Stimulated activated CD4-positive, alpha-beta T cell treated with anti-CD3 and anti-CD28 coated beads, Interleukin-15, amount 100 ng/mL, for 1 hour (primary cell): ENCODE results near the gene FRMD4A.
"Not testable (repeated sequence)": the region's sequence is repeated elsewhere in the genome, so short reads cannot be mapped to it uniquely, and the experiment has no call there.

ENCODE experiments used
- DNase-seq, 2 donors: peaks; one replicate each; pipeline ENCODE4 v3.0.0-alpha.2; 2020; ENCODE audit warnings: low read depth in 1 of 2, low spot score in 1 of 2

The FRMD4A gene

GRCh38 chr10:14063531-14064285 is 267.0 kb downstream of the FRMD4A start:
- no peak for DNase-seq

GRCh38 chr10:14062528-14063260 is 268.0 kb downstream of the FRMD4A start:
- DNase-seq, result no peak

- DNase-seq, result no peak
Observed at GRCh38 chr10:14060320-14061070, 270.2 kb downstream of the FRMD4A start.

- DNase-seq, result no peak
Observed at GRCh38 chr10:14056610-14057332, 274.0 kb downstream of the FRMD4A start.

GRCh38 chr10:14052931-14053330 is 277.8 kb downstream of the FRMD4A start:
- DNase-seq, result no peak

- DNase-seq, result no peak
Observed at GRCh38 chr10:14050598-14050997, 280.1 kb downstream of the FRMD4A start.

- no peak for DNase-seq
Observed at GRCh38 chr10:14048930-14049613, 281.7 kb downstream of the FRMD4A start.

GRCh38 chr10:14047431-14047830 is 283.3 kb downstream of the FRMD4A start:
- no peak for DNase-seq

- not testable (repeated sequence) for DNase-seq
Observed at GRCh38 chr10:14042051-14042450, 288.7 kb downstream of the FRMD4A start.

- no peak for DNase-seq
Observed at GRCh38 chr10:14040787-14041631, 289.7 kb downstream of the FRMD4A start.

- no peak for DNase-seq
Observed at GRCh38 chr10:14039968-14040668, 290.6 kb downstream of the FRMD4A start.

GRCh38 chr10:14036233-14036632 is 294.5 kb downstream of the FRMD4A start:
- no peak for DNase-seq

- no peak for DNase-seq
Observed at GRCh38 chr10:14035506-14035905, 295.2 kb downstream of the FRMD4A start.

GRCh38 chr10:14032406-14032998 is 298.2 kb downstream of the FRMD4A start:
- peak in 1 of 2 donors; percentile 35 for DNase-seq

- DNase-seq, result no peak
Observed at GRCh38 chr10:14026325-14026724, 304.4 kb downstream of the FRMD4A start.

GRCh38 chr10:14025283-14026189 is 305.2 kb downstream of the FRMD4A start:
- DNase-seq, result no peak

- DNase-seq, result no peak
Observed at GRCh38 chr10:14024329-14025202, 306.2 kb downstream of the FRMD4A start.
